ENCODE measurements around the gene NPIPA7.
"Not testable (repeated sequence)": the region's sequence is repeated elsewhere in the genome, so short reads cannot be mapped to it uniquely, and the experiment has no call there.

DNA sequence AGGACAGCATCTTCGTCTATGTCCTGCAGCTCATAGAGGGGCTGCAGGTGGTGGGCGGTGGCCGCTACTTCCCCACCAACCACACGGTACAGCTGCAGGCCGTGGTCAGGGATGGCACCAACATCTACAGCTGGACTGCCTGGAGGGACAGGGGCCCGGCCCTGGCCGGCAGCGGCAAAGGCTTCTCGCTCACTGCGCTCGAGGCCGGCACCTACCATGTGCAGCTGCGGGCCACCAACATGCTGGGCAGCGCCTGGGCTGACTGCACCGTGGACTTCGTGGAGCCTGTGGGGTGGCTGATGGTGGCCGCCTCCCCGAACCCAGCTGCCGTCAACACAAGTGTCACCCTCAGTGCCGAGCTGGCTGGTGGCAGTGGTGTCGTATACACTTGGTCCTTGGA, 13.6 kb upstream of the NPIPA7 start:
- TF ChIP-seq, protein P1, sequence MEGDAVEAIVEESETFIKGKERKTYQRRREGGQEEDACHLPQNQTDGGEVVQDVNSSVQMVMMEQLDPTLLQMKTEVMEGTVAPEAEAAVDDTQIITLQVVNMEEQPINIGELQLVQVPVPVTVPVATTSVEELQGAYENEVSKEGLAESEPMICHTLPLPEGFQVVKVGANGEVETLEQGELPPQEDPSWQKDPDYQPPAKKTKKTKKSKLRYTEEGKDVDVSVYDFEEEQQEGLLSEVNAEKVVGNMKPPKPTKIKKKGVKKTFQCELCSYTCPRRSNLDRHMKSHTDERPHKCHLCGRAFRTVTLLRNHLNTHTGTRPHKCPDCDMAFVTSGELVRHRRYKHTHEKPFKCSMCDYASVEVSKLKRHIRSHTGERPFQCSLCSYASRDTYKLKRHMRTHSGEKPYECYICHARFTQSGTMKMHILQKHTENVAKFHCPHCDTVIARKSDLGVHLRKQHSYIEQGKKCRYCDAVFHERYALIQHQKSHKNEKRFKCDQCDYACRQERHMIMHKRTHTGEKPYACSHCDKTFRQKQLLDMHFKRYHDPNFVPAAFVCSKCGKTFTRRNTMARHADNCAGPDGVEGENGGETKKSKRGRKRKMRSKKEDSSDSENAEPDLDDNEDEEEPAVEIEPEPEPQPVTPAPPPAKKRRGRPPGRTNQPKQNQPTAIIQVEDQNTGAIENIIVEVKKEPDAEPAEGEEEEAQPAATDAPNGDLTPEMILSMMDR (IDR thresholded peaks at IDR 0.05; ENCODE audit: low read length) = not testable (repeated sequence)
- not testable (repeated sequence) for TF ChIP-seq EZH2 (IDR thresholded peaks at IDR 0.05; ENCODE audit: borderline replicate concordance, low read length)

Measured in OCI-LY1 (cell line).